Measurements from ENCODE around the gene PASK.

- no peak for TF ChIP-seq CTCF (IDR thresholded peaks at IDR 0.05; ENCODE audit: poor library complexity)
- no peak for TF ChIP-seq EZH2phosphoT487 (IDR thresholded peaks at IDR 0.05; ENCODE audit: low read depth, severe bottlenecking, unreplicated experiment)
- TF ChIP-seq EZH2 (IDR thresholded peaks at IDR 0.05; ENCODE audit: borderline replicate concordance) = no peak
These were observed 11.0 kb upstream of the PASK start for GRCh38 chr2:241160318-241160717.

Data from hepatocyte (in vitro differentiated cells).